GM19452 (cell line): ENCODE data around the gene RPL29.
"Not testable (repeated sequence)": the region's sequence is repeated elsewhere in the genome, so short reads cannot be mapped to it uniquely, and the experiment has no call there.

Source experiments
- ATAC-seq: cut with Tn5 transposase; IDR thresholded peaks from one replicate; pipeline ENCODE4 v1.9.1; 2021; ENCODE audit not compliant: unreplicated experiment

The RPL29 gene

DNA sequence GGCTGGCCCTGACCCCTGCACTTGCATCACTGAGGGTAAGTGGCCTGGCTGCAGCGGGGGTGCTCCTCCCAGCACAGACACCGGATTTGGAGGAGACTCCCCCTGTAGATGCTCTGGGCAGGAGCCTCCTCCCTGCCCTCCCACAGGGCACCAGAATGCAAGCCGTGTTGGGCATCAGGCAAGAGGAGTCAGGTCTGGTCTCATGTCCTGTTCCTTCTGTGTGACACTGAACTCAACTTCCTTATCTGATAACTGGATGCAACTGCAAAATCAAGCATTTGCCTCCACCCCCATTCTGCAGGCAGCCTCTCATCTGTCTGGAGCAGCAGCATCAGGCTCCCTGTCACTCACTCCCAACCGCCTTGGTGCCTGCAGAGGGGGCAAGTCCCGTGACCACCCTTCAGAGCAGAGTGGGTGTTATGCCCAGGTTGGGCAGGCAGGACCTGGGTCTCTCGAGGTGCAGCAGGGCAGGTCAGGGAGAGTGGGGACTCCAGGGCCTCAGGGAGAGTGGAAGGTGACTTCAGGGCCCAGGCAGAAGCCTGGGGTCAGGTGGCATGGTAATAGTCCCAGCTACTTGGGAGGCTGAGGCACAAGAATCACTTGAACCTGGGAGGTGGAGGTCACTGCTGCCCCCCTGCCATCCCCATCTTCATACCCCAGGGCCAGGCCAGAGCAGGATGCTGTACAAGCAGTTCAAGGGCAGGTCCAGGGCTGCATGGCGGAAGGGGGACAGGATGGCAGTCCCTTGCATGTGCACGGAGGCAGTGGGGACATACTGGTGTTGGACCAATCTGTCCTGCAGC is 10.5 kb upstream of the RPL29 start:
- ATAC-seq = no peak

DNA sequence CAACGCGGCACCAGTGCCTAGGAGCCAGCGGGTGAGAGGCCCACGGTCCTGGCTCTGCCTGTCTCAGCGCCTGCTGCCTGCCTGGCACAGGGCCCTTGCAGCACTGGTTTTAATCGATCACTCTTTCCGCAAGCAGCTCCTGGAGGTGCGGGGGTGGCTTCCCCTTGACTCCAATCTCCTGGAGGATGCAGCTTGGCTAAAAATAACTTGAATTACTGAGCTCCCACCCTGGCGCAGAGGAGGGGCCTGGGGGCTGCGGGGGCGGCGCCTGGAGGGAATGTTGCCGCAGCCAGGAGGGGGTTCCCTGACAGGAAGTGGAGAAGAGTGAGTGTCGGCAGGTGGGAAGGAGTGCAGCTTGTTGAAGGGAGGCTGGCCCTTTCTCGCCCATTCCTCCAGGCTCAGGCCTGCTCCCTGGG is 9.9 kb upstream of the RPL29 start:
- no peak for ATAC-seq

DNA sequence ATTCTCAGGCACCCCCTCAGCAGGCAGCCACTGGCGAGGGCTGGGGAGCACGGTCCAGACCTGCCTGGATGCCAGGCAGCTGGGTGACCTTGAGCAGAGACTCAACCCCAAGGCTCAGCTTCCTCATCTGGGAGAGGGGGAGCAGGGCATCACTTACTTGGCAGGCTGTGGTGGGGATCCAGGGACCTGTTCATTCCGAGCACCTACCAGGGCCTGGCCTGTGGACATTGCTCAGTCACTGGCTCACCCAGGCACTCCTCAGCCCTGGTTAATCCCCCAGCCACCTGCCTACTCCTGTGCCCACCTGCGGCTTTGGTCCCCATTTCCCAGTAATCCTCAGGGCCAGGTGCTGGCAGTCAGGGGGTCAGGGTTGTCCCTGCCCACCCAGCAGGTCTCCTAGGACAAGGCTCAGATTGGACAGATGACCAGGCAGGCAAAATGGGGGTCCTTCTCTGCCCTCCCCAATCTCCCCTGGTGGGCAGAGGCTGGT is 9.3 kb upstream of the RPL29 start:
- no peak for ATAC-seq

DNA sequence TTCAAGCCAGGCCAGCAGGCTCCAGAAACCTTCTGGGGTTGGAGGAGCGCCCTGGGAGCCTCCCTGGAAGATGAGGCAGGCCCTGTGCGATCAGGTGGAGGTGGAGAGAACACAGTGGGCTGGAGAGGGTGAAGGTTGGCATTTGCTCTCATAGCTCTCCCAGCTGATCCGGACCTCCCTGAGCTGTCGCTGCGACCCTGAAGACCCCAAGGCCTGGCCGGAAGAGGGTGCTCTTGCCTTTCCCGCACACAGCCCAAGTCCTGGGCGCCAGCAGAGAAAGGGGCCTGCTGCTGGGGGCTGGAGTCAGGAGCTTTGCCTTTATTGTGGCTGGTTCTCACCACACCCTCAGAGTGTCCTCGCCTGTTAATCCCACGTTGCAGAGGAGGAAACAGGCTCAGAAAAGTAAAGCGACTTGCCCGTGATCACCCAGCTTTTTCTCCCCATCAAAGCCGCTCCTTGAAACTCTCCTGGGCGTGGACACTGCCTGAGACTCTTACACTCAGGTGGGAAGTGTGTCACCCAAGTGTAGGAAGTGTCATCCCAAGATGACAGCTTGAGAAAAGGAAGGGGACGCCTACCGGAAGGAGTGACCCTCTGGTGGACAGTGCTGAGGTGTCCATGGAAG is 8.6 kb upstream of the RPL29 start:
- ATAC-seq = no peak

DNA sequence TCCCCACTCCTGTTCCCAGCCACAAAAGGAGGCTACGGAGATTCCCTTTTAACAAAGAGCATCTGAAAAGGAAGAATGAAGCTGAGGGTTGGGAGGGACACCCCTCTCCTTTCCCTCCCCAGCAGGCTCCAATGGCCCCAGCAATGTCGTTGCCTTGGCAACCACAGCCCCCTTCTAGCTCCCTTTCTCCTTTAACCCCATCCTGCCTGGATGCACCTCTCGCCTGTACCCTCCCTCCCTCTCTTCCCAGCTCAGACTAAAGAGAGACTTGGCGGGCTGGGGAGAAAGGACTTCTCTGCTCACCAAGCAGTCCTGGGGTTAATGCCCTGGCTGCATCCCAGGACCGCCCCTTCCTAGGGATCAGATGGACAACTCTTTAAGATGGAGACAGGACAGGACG is 7.1 kb upstream of the RPL29 start:
- ATAC-seq = no peak

DNA sequence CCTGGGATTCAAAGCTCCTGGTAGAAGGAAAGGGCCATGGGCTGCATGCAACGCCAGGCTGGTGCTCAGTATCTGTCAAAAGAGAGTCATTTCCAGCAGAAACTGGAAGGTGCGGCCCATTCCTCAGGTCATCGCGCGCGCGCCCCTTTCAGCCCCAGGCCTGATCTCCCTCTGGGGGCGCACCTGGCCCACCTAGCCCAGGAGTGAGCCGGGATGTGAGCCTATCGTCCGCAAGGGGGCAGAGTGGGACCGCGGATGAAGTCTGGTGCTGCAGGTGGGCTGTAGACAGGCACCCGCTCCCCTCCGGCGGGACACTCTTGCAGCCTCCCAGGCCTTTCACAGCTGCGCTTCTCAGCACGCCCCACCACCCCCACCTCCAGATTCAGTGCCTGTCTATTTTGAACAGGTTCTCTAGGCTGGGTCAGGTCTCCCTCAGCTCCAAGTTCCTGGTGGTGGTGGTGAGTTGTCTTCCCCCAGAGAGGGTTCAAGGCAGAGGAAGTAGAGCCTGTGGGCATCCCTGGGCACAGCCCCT is 5.8 kb upstream of the RPL29 start:
- ATAC-seq = peak; percentile 78

DNA sequence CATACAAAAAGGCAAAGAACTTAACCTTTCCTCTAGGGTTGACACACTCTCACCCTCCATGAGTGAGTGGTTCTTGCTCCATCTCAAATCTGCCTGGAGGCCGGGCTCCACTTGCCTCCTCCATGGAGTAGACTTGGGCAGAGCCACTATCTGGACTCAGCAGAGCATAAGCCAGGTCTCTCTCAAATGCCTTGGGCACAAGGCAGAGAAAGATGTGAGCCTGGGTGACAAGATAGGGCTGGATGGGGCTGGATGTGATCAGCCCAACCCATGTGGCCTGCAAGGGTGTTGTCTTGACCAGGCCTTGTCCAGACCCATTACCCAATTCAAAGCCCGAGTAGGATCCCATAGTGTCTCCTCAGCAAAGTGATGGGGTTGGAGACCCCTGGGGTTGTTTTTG is 4.2 kb upstream of the RPL29 start:
- no peak for ATAC-seq

DNA sequence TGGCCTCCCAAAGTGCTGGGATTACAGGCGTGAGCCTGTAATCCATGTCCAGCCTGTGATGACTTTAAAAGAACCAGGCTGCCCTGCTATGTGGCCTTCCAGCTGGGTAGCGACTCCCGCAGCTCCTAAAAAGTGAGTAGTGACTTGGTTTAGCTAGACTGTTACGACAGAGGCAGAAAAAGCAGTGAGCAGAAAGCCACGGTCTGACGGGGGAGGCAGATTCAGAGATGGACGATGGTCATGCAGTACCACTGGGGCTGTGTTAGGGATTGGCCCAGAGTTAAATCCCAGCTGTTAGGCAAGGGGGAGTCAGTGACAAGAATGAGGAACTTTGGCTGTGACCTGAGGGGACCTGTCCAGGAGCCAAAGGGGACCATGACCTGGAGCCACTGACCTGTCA is 3.1 kb upstream of the RPL29 start:
- ATAC-seq = no peak

DNA sequence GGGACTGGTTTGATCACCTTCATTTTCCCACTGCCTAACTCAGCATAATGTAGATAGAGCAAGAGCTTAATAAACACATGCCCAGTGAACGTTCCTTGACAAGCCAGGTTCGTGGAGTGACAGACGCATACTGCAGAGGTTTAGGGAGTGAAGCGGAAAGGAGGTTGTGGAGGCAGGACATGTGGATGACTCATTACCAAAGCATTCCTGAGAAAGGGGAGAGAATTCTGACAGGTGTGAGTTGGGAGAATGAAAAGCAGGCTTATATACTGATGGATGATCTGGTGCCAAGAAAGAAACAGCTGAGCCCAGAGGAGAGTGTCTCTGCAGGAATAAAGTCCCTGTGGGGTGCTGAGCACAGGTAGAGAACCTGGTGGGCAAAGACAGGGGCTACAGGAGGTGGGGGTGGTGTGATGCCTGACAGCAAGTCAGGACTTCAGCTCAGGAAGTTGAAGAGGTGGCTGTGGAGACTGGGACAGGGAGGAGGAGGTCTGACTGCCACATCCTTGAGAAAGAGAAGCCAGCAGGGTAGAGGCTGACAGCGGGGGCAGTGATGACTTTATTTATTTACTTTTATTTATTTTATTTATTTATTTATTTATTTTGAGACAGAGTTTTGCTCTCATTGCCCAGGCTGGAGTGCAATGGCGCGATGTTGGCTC is 2.4 kb upstream of the RPL29 start:
- no peak for ATAC-seq

DNA sequence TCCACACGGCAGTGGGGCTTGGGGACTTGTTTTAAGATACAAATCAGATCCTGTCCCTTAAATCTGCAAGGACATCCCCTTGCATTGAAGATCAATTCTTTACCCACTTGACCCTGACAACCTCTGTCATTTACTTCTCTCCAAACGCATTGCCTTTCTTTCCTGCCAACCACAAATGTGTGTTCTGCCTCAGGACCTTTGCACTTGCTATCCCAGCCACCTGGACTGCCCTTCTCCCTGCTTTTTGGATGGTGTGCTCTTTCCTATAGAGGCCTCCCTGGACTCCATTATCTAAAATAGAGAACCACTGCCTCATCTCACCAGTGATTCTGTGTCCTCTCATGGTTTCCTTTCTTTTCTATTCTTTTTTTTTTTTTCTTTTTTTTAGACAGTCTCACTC is 1.5 kb upstream of the RPL29 start:
- no peak for ATAC-seq

DNA sequence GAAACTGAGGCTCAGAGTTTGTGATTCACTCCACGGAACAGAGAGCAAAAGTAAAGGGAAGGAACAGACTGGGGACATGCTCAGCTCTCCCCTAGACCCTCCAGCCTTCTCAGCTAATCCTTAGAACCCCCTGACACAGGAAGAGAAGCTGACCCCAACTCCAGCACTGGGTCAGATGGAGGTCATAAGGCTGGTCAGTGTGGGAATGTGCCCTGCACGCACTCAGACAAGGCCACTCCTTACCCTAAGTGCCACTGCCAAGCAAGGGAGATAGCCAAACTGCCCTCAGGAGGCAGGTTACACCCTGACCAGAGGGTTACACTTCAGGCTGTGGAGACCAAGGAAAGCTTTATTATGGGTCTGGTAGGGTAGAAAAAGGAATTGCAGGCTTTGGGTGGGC is 1.2 kb downstream of the RPL29 start:
- no peak for ATAC-seq

DNA sequence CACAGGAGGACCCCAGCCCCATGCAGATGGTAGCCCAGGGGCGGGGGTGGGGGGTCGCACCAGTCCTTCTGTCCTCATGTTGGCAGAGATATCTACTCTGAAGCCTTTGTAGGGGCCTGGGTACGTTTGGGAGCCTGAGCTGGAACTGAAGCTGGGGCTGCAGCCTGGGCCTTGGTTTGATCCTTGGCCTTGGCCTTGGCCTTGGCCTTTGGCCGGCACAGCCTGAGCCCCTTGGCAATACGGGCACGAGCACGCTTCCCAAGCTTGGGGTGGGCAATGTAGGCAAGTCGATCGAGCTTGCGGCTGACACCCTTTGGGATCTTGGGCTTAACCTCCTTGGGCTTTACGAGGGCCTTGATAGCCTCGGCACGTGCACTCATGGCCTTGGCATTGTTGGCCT is 2.0 kb downstream of the RPL29 start:
- not testable (repeated sequence) for ATAC-seq

DNA sequence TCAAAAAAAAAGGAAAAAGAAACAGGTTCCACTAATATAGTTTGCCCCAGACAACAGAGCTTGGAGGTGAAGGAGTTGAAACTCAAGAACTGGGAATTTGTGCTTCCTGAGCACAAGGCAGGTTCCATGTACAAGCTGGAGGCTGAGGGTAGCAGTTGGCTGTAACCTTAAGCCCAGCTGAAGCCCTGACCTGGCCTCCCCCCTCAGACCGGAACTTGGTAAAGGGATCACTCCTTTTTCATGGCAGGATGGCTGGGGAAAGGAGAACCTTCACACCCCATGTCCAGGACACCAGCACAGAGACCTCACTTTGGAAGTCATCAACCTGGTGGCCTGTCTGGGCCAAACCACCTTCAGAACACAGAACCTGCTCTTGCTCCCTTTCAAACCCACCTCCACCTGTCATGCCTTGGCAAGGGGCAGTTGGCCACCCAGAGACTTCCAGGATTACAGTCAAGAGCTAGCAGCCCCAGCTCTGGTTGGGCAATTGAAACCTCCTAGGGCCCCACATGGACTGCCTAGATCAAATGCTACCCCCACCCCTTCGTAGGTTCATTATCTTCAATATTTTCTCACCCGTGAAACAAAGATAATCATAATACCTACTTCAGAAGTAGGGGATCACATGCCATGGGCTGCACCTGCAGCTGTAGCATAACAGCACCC is 3.5 kb downstream of the RPL29 start:
- no peak for ATAC-seq

DNA sequence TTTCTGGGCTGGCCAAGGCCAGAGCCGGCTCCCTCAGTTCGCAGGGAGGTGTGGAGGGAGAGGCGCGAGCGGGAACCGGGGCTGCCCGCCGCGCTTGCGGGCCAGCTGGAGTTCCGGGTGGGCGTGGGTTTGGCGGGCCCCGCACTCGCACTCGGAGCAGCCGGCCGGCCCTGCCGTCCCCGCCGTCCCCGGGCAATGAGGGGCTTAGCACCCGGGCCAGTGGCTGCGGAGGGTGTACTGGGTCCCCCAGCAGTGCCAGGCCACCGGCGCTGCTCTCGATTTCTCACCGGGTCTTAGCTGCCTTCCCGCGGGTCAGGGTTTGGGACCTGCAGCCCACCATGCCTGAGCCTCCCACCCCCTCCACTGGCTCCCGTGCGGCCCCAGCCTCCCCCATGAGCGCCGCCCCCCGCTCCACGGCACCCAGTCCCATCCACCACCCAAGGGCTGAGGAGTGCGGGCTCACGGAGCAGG is 5.2 kb downstream of the RPL29 start:
- ATAC-seq = not testable (repeated sequence)

DNA sequence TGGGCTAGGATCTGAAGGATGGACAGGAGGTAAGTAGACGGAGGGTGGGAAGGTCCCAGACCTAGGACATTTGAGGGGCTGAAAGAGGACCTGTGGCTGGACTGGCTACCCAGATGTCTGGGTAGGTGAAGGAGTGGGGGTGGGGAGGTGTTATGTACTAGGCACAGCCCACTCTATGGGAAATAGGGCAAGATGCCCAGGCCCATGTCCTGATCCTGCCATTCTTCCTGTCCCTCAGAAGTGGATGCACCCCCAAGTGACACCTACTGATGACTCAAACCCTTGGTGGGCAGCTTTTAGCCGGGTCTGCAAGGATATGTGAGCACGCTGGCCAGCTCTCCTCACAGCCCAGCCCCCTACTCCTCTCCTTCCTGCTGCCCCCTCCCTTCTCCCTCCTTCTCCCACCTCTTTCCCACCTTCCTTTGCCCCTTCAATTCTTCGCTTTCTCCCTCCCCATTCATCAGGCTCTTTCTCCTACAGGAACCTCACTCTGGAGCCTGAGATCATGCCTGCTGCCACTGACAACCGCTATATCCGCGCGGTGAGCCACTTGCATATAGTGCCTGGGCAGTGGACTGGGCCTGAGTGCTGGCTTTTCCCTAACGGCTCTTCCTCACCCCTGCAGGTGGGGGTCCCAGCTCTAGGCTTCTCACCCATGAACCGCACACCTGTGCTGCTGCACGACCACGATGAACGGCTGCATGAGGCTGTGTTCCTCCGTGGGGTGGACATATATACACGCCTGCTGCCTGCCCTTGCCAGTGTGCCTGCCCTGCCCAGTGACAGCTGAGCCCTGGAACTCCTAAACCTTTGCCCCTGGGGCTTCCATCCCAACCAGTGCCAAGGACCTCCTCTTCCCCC is 7.2 kb downstream of the RPL29 start:
- ATAC-seq = no peak

DNA sequence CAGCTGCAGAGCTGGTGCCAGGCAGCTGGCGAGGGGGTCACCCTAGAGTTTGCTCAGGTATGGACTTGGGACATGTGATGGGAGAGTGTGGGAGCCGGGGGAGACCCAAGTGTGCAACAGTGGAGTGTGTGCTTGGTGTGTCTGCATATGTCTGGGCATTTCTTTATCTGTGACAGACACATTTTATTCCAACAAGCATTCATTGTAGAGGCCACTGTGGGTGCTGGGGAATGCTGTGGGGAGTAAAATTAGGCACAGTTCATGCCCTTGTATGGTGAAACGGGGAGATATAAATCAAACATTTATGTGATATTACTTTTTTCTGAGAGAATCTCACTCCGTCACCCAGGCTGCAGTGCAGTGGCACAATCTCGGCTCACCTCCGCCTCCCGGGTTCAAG is 8.1 kb downstream of the RPL29 start:
- ATAC-seq = no peak

DNA sequence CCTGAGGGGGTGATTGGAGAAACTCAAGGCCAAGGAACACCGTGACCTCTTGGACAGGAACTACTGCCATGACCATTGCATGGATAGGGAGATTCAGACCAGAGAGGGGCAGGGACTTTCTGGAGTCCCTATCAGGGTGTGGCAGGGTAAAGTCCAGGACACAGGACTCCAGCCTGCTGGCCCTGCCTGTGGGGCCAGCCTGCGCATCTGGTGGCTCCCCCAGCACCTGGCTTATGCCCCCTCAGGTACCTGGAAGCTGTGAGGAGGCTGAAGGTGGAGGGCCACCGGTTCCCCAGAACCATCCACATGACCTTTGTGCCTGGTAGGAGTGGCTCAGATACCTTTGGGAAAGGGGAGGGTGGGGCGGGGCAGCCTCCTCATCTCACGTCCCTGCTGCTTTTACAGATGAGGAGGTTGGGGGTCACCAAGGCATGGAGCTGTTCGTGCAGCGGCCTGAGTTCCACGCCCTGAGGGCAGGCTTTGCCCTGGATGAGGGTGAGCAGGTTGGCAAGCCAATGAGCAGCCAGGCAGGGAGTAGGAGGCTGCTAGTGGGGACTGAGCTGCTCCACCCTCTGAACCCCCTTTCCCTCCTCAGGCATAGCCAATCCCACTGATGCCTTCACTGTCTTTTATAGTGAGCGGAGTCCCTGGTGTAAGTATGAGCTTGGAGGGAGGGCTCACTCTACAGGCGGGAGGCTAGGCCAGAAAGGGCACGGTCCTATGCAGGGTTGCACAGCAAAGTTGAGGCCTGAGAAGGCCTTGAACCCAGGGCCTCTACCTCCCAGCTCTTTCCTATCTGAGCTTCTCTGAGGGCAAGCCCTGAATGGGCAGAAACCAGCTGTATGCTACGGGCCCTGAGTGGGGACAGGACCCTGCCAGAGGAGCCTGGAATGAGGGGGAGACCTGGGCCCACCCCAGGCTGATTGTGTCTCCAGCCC is 9.4 kb downstream of the RPL29 start:
- no peak for ATAC-seq

DNA sequence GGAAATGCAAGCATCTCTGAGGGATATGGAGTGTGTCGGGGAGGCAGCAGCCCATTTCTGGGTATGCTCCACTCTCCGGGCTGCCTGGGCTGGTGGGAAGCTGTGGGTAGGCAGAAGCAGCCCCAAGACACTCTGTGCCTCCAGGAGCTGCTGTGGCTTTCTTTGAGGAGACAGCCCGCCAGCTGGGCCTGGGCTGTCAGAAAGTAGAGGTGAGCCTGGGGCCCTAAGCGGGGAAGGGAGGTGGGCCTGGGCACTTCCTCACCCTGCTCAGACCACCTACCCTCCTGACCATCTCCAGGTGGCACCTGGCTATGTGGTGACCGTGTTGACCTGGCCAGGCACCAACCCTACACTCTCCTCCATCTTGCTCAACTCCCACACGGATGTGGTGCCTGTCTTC is 10.6 kb downstream of the RPL29 start:
- ATAC-seq = no peak

DNA sequence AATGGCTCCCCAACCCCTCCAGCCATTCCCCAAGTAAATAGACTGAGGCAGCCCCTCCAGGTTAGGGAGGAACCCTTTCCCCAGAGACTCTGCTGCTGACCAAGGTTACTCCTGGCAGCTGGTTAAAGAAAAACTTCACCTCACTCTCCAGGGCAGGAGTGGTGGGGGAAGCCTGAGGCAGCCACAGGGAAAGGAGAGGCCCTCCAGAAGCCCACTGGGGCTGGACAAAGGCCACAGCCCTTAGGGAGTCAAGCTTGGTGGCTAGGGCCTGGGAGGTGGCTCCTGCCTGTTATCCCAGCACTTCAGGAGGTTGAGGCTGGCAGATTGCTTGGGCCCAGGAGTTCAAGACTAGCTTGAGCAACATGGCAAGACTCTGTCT is 11.4 kb downstream of the RPL29 start:
- ATAC-seq = no peak
